HepG2 (cell line): ENCODE results near the gene RPL21. TPM values are rescaled to one million over a fixed set of nuclear protein-coding genes. Genes with fewer than 3 reads are reported as not detected.

ENCODE experiments used
- AGO2 ChIP-seq: fragments of 200-400 bp; formaldehyde crosslinking; optimal IDR thresholded peaks from 2 replicates; pipeline ENCODE3; 2017; ENCODE audit warnings: mild to moderate bottlenecking, low read depth, low read length, moderate library complexity
- AKAP8 ChIP-seq: sonication (generic); formaldehyde crosslinking; IDR thresholded peaks from 2 replicates; pipeline ENCODE4 v1.5.1; 2020; ENCODE audit warnings: mild to moderate bottlenecking, missing genetic modification reagents
- GABPB1 ChIP-seq: IDR thresholded peaks from 2 replicates; pipeline ENCODE4 v1.6.1; 2016; ENCODE audit warnings: mild to moderate bottlenecking, missing genetic modification reagents, moderate library complexity, missing compliant biosample characterization
- HDAC1 ChIP-seq: sonication (generic); formaldehyde crosslinking; IDR thresholded peaks from 2 replicates; pipeline ENCODE4 v1.5.1; 2020; ENCODE audit warnings: mild to moderate bottlenecking, missing genetic modification reagents
- MTA3 ChIP-seq: sonication (generic); formaldehyde crosslinking; IDR thresholded peaks from 2 replicates; pipeline ENCODE4 v1.4.0; 2020; ENCODE audit warnings: missing genetic modification reagents
- MTF2 ChIP-seq: sonication (generic); formaldehyde crosslinking; IDR thresholded peaks from 2 replicates; pipeline ENCODE4 v1.5.0; 2020; ENCODE audit warnings: missing genetic modification reagents, borderline replicate concordance
- MXD4 ChIP-seq: IDR thresholded peaks from 2 replicates; pipeline ENCODE4 v1.6.1; 2016; ENCODE audit warnings: mild to moderate bottlenecking, missing biosample characterization, missing genetic modification reagents
- NFYB ChIP-seq: sonication (generic); formaldehyde crosslinking; IDR thresholded peaks from 2 replicates; pipeline ENCODE4 v1.4.0; 2020; ENCODE audit warnings: missing genetic modification reagents
- PHF20 ChIP-seq: sonication (generic); formaldehyde crosslinking; IDR thresholded peaks from 2 replicates; pipeline ENCODE4 v1.5.0; 2020; ENCODE audit warnings: mild to moderate bottlenecking, missing genetic modification reagents
- PHF8 ChIP-seq: sonication (generic); formaldehyde crosslinking; IDR thresholded peaks from 2 replicates; pipeline ENCODE4 v1.5.0; 2020; ENCODE audit warnings: missing genetic modification reagents
- POLR2A ChIP-seq, 2 experiments: IDR thresholded peaks; 2 replicates each; pipeline ENCODE4 v1.6.1; 2011; ENCODE audit warnings: low read depth in 2 of 2, low read length in 2 of 2, mild to moderate bottlenecking in 1 of 2, moderate library complexity in 1 of 2; ENCODE audit not compliant: insufficient read depth in 1 of 2
- RAD21 ChIP-seq: fragments of 450-650 bp; formaldehyde crosslinking; IDR thresholded peaks from 2 replicates; pipeline ENCODE4 v1.5.0; 2020; ENCODE audit warnings: mild to moderate bottlenecking
- RARA ChIP-seq: IDR thresholded peaks from 2 replicates; pipeline ENCODE4 v1.6.1; 2016; ENCODE audit warnings: missing genetic modification reagents, missing compliant biosample characterization
- SP4 ChIP-seq: sonication (generic); formaldehyde crosslinking; IDR thresholded peaks from 2 replicates; pipeline ENCODE4 v1.8.1; 2023; ENCODE audit warnings: mild to moderate bottlenecking, missing genetic modification reagents
- ZBTB7B ChIP-seq: sonication (generic); formaldehyde crosslinking; IDR thresholded peaks from 2 replicates; pipeline ENCODE4 v1.4.0; 2020; ENCODE audit warnings: missing genetic modification reagents
- ZFY ChIP-seq: sonication (generic); formaldehyde crosslinking; IDR thresholded peaks from 2 replicates; pipeline ENCODE4 v1.4.0; 2020; ENCODE audit warnings: missing genetic modification reagents
- ZMYM4 ChIP-seq: sonication (generic); formaldehyde crosslinking; IDR thresholded peaks from 2 replicates; pipeline ENCODE4 v1.8.1; 2023; ENCODE audit warnings: mild to moderate bottlenecking, missing genetic modification reagents
- ZNF329 ChIP-seq: sonication (generic); formaldehyde crosslinking; IDR thresholded peaks from 2 replicates; pipeline ENCODE4 v1.9.0; 2021; ENCODE audit warnings: low read depth, mild to moderate bottlenecking, missing genetic modification reagents
- ZNF33B ChIP-seq: sonication (generic); formaldehyde crosslinking; IDR thresholded peaks from 2 replicates; pipeline ENCODE4 v1.5.1; 2020; ENCODE audit warnings: mild to moderate bottlenecking, missing genetic modification reagents
- ZNF891 ChIP-seq: sonication (generic); formaldehyde crosslinking; IDR thresholded peaks from 2 replicates; pipeline ENCODE4 v1.5.0; 2020; ENCODE audit warnings: mild to moderate bottlenecking, missing genetic modification reagents
- ZSCAN20 ChIP-seq: sonication (generic); formaldehyde crosslinking; IDR thresholded peaks from 2 replicates; pipeline ENCODE4 v1.4.0; 2020; ENCODE audit warnings: missing genetic modification reagents, mild to moderate bottlenecking, borderline replicate concordance
- polyA plus RNA-seq, 8 experiments: library from polyadenylated mRNA; depleted of rRNA in 3 of 8; stranded (reverse) in 7 of 8; unstranded in 1 of 8; fragments of >200 nt; fragmentation: Illumina TruSeq in 4 of 8; extraction: Trizol in 4 of 8; gene quantifications; 2 replicates each; pipeline versions ENCODE4 v1.2.1 to v1.2.3, GENCODE V29; 2011 to 2016; ENCODE audit warnings: low read depth in 4 of 8, missing spikeins in 1 of 8, mixed read lengths in 1 of 8; ENCODE audit not compliant: insufficient read depth in 1 of 8
- total RNA-seq, 5 experiments: library from RNA; depleted of rRNA; stranded (reverse); fragments of >200 nt; fragmentation: Illumina TruSeq; extraction: Trizol; gene quantifications; 2 replicates each; pipeline ENCODE4 v1.2.3, GENCODE V29; 2016; ENCODE audit warnings: low read depth in 1 of 5
- TF ChIP-seq, protein P1 (sequence below): sonication (generic); formaldehyde crosslinking; IDR thresholded peaks from 2 replicates; pipeline ENCODE4 v1.4.0; 2020; ENCODE audit warnings: mild to moderate bottlenecking, missing genetic modification reagents, borderline replicate concordance
- TF ChIP-seq, protein P2 (sequence below): sonication (generic); formaldehyde crosslinking; IDR thresholded peaks from 2 replicates; pipeline ENCODE4 v1.5.1; 2020; ENCODE audit warnings: mild to moderate bottlenecking, moderate library complexity, missing genetic modification reagents
- TF ChIP-seq, protein P3 (sequence below): sonication (generic); formaldehyde crosslinking; conservative IDR thresholded peaks from 2 replicates; pipeline ENCODE4 v1.4.0; 2020; ENCODE audit warnings: missing genetic modification reagents

Gene RPL21
- total and polyA plus RNA-seq, 2 of the 13 experiments (the other 11 are each of a cell fraction or from before 2014, with no cell fraction given) = 1,234 to 1,261 TPM

DNA sequence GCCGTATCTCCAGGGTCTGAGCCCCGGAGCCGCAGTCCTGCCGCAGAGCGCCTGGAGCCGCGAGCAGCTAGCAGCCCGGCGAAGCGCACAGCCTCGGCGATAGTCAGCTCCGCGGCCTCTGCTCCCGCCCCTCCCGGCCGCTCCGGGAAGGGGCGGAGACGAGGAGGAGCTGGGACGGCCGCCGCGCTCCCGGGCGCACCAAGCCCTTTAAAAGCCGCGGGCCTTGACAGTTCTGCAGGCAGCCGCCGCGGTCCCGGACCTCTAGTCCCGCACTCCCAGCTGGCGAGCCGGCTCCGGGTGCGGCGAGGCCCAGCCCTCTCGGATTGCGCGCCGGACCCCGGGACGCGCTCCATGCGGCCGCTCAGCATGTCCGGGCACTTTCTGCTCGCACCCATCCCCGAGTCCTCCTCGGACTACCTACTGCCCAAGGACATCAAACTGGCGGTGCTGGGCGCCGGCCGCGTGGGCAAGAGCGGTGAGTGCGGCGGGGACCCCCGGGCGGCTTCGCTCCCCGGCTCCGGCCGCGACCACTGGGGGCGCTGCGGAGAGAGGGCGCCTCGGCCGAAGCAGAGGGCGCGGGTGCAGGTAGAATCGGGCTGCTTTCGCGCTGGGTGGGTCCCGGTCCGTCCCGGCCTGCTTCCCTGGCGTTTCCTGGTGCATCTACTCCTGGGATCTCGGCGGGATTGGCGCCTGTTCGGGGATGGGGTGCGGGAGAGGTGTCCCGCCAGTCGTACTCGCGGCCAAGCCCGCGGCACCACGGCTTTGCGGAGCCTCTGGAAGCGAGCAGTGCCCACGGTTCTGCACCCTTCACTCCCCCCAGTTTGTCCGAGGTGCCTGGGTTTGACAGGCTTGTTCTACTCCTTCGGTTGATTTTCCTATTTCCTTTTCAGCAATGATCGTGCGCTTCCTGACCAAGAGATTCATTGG lies 19.5 kb downstream of the RPL21 start, which contains the start of gene RASL11A (continued):
- TF ChIP-seq, protein P1, sequence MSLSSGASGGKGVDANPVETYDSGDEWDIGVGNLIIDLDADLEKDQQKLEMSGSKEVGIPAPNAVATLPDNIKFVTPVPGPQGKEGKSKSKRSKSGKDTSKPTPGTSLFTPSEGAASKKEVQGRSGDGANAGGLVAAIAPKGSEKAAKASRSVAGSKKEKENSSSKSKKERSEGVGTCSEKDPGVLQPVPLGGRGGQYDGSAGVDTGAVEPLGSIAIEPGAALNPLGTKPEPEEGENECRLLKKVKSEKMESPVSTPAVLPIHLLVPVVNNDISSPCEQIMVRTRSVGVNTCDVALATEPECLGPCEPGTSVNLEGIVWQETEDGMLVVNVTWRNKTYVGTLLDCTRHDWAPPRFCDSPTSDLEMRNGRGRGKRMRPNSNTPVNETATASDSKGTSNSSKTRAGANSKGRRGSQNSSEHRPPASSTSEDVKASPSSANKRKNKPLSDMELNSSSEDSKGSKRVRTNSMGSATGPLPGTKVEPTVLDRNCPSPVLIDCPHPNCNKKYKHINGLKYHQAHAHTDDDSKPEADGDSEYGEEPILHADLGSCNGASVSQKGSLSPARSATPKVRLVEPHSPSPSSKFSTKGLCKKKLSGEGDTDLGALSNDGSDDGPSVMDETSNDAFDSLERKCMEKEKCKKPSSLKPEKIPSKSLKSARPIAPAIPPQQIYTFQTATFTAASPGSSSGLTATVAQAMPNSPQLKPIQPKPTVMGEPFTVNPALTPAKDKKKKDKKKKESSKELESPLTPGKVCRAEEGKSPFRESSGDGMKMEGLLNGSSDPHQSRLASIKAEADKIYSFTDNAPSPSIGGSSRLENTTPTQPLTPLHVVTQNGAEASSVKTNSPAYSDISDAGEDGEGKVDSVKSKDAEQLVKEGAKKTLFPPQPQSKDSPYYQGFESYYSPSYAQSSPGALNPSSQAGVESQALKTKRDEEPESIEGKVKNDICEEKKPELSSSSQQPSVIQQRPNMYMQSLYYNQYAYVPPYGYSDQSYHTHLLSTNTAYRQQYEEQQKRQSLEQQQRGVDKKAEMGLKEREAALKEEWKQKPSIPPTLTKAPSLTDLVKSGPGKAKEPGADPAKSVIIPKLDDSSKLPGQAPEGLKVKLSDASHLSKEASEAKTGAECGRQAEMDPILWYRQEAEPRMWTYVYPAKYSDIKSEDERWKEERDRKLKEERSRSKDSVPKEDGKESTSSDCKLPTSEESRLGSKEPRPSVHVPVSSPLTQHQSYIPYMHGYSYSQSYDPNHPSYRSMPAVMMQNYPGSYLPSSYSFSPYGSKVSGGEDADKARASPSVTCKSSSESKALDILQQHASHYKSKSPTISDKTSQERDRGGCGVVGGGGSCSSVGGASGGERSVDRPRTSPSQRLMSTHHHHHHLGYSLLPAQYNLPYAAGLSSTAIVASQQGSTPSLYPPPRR (CRISPR knock-in tag) = 0 out of 2 replicates have a peak, but pooled peaks have one; percentile 27
- peak; percentile 77 for TF ChIP-seq ZMYM4 (CRISPR knock-in tag)
- peak; percentile 82 for TF ChIP-seq HDAC1
- TF ChIP-seq ZBTB7B (CRISPR knock-in tag) = peak; percentile 99
- peak; percentile 64 for TF ChIP-seq PHF8 (CRISPR knock-in tag)
- no peak; the same call in 1 of the 2 replicates for TF ChIP-seq AKAP8 (CRISPR knock-in tag)
- TF ChIP-seq ZNF891 (CRISPR knock-in tag) = peak; percentile 63; the same call in 1 of the 2 replicates
- peak; percentile 76; the same call in 1 of the 2 replicates for TF ChIP-seq GABPB1 (CRISPR knock-in tag)
- no peak for TF ChIP-seq ZNF329 (CRISPR knock-in tag)
- 0 out of 2 replicates have a peak, but pooled peaks have one; percentile 9 for TF ChIP-seq RARA (CRISPR knock-in tag)
- TF ChIP-seq NFYB (CRISPR knock-in tag) = no peak
- TF ChIP-seq, protein P2, sequence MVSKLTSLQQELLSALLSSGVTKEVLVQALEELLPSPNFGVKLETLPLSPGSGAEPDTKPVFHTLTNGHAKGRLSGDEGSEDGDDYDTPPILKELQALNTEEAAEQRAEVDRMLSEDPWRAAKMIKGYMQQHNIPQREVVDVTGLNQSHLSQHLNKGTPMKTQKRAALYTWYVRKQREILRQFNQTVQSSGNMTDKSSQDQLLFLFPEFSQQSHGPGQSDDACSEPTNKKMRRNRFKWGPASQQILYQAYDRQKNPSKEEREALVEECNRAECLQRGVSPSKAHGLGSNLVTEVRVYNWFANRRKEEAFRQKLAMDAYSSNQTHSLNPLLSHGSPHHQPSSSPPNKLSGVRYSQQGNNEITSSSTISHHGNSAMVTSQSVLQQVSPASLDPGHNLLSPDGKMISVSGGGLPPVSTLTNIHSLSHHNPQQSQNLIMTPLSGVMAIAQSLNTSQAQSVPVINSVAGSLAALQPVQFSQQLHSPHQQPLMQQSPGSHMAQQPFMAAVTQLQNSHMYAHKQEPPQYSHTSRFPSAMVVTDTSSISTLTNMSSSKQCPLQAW (CRISPR knock-in tag) = peak; percentile 76
- TF ChIP-seq POLR2A (IDR thresholded peaks at IDR 0.05; ENCODE audit: insufficient read depth in 1 of 2, low read depth in 2 of 2, low read length in 2 of 2) = peak; percentile 68 to 78
- no peak for TF ChIP-seq MTA3
- peak; percentile 28 for TF ChIP-seq AGO2
- peak; percentile 24; the same call in 1 of the 2 replicates for TF ChIP-seq ZSCAN20 (CRISPR knock-in tag)
- TF ChIP-seq ZFY = peak; percentile 90
- 0 out of 2 replicates have a peak, but pooled peaks have one; percentile 41 for TF ChIP-seq PHF20 (CRISPR knock-in tag)
- TF ChIP-seq MTF2 = peak; percentile 90; the same call in 1 of the 2 replicates
- peak; percentile 39; the same call in 1 of the 2 replicates for TF ChIP-seq SP4 (CRISPR knock-in tag)
- peak; percentile 18; the same call in 1 of the 2 replicates for TF ChIP-seq ZNF33B (CRISPR knock-in tag)
- peak; percentile 62 for TF ChIP-seq RAD21 (CRISPR knock-in tag)
- peak; percentile 59 for TF ChIP-seq MXD4
- TF ChIP-seq, protein P3, sequence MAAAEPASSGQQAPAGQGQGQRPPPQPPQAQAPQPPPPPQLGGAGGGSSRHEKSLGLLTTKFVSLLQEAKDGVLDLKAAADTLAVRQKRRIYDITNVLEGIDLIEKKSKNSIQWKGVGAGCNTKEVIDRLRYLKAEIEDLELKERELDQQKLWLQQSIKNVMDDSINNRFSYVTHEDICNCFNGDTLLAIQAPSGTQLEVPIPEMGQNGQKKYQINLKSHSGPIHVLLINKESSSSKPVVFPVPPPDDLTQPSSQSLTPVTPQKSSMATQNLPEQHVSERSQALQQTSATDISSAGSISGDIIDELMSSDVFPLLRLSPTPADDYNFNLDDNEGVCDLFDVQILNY = peak; percentile 33; the same call in 1 of the 2 replicates
